Measurements from ENCODE around the gene NCKAP5. TPM values are rescaled to one million over a fixed set of nuclear protein-coding genes. Genes with fewer than 3 reads are reported as not detected.
A peak's percentile ranks its signal among the peaks of the same experiment; 100 is the strongest.

Gene NCKAP5
- total and polyA plus RNA-seq, 9 of the 15 experiments (the other 6 are each of a cell fraction or from before 2014, with no cell fraction given): not detected

DNA sequence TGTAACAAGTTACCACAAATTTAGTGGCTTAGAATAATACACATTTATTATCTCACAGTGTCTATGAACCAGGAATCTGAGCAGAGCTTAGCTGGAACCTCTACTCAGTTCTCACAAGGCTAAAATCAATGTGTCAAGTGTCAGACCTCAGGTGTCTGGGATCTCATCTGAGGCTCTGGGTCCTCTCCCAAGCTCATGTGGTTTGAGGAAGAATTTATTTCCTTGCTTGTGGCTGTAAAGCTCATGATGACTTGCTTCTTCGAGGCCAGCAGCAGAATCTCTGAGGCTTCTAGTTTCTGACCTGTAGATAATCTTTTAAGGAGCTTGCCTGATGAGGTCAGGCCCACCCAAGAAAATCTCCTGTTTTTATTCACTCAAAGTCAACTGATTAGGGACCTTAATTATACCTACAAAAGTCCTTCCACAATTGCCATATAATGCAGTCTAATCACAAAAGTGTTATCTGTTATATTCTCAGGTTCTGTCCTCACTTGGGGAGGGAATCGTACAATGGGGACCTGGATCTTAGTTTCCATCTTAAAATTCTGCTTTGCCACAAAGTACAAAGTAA lies 14.3 kb downstream of the NCKAP5 start:
- FAIRE-seq (no peak), DNase-seq (ENCODE audit: extremely low read depth in 1 of 4, low spot score in 3 of 4) (no peak), ATAC-seq (no peak)
- no peak overlapping the region for H3K9ac ChIP-seq (ENCODE audit: insufficient read depth in 1 of 2, low read depth in 2 of 2, low read length in 2 of 2)
- POLR2A ChIA-PET: no interaction called here
- BruUV-seq (replicated peaks): no TSS peak
- intact Hi-C loops (cut with micrococcal nuclease) (no loop called here), in situ Hi-C loops (cut with MboI) (no loop called here)
- no peaks in the 10 kb centered on the region for H4K20me1 ChIP-seq (replicated peaks; ENCODE audit: control insufficient read depth, insufficient read depth, low read length)
- no peaks in the 10 kb centered on the region for H3K4me1 ChIP-seq (replicated peaks in 1 of 2; ENCODE audit: control insufficient read depth in 2 of 2, insufficient read depth in 2 of 2, low read length in 2 of 2)
- H3K27me3 ChIP-seq (ENCODE audit: control insufficient read depth in 2 of 2, insufficient read depth in 2 of 2, low read length in 2 of 2): no peaks in the 10 kb centered on the region
- CTCF ChIA-PET (ENCODE audit: low intra/inter-chr PET ratio): no interaction called here
- no peaks in the 10 kb centered on the region for H3K79me2 ChIP-seq (ENCODE audit: control insufficient read depth, insufficient read depth, low read length)
- no peak overlapping the region for H3K4me3 ChIP-seq
- H3K36me3 ChIP-seq (ENCODE audit: control insufficient read depth, insufficient read depth, low read length): no peaks in the 10 kb centered on the region
- no peak overlapping the region for H2AFZ ChIP-seq (ENCODE audit: low read depth, low read length)
- no peak overlapping the region for H3K4me2 ChIP-seq (ENCODE audit: insufficient read depth, low read length)
- WGBS (ENCODE audit: insufficient coverage, low coverage, missing lambda C conversion rate): 6% methylated on average over 2 of the region's 2 CpGs
- no peak overlapping the region for H3K27ac ChIP-seq (ENCODE audit: extremely low read depth, low read depth, low read length)
- TF ChIP-seq TSC22D4 (tag; IDR thresholded peaks at IDR 0.05): no peak
- TF ChIP-seq ZNF134 (CRISPR knock-in tag; conservative IDR thresholded peaks at IDR 0.05): peak; percentile 76
- H3K9me1 ChIP-seq (ENCODE audit: control insufficient read depth, insufficient read depth, low read length): no peaks in the 10 kb centered on the region
- no peaks in the 10 kb centered on the region for H3K9me3 ChIP-seq (replicated peaks; ENCODE audit: control insufficient read depth, insufficient read depth, low read depth, low read length)

DNA sequence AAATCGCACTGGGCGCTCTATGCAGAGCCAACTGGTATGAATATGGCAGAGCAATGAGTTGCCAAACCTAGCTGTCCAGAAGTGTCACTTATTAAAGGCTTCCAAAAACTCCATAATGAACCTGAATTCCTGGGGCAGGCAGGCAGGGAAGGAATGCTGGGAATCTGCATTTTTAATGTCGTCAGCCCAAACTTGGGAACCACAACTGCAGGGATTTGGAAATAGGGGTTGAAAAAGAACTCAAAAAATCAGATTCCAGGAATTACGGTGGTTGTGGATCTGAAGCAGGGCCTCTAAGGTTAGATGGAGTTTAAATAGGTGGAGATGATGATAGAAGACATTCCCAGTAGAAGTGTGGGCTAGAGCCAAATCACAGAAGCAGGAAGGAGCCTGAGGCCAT lies 15.0 kb downstream of the NCKAP5 start:
- ChIA-PET CTCF (ENCODE audit: low intra/inter-chr PET ratio) (no interaction called here), POLR2A (no interaction called here)
- no peak overlapping the region for H3K9ac ChIP-seq (ENCODE audit: insufficient read depth in 1 of 2, low read depth in 2 of 2, low read length in 2 of 2)
- no TSS peak for BruUV-seq (replicated peaks)
- no peak for DNase-seq (ENCODE audit: extremely low read depth in 1 of 4, low spot score in 3 of 4)
- no peaks in the 10 kb centered on the region for H4K20me1 ChIP-seq (replicated peaks; ENCODE audit: control insufficient read depth, insufficient read depth, low read length)
- 4% methylated on average over 4 of the region's 4 CpGs for WGBS (ENCODE audit: insufficient coverage, low coverage, missing lambda C conversion rate)
- no peaks in the 10 kb centered on the region for H3K4me1 ChIP-seq (replicated peaks in 1 of 2; ENCODE audit: control insufficient read depth in 2 of 2, insufficient read depth in 2 of 2, low read length in 2 of 2)
- no peaks in the 10 kb centered on the region for H3K27me3 ChIP-seq (ENCODE audit: control insufficient read depth in 2 of 2, insufficient read depth in 2 of 2, low read length in 2 of 2)
- in situ Hi-C loops (cut with MboI): no loop called here
- H3K36me3 ChIP-seq (ENCODE audit: control insufficient read depth, insufficient read depth, low read length): no peaks in the 10 kb centered on the region
- H3K27ac ChIP-seq (ENCODE audit: extremely low read depth, low read depth, low read length): no peak overlapping the region
- H3K79me2 ChIP-seq (ENCODE audit: control insufficient read depth, insufficient read depth, low read length): no peaks in the 10 kb centered on the region
- intact Hi-C loops (cut with micrococcal nuclease): no loop called here
- H3K9me1 ChIP-seq (ENCODE audit: control insufficient read depth, insufficient read depth, low read length): no peaks in the 10 kb centered on the region
- H3K4me2 ChIP-seq (ENCODE audit: insufficient read depth, low read length): no peak overlapping the region
- no peak for ATAC-seq
- H3K9me3 ChIP-seq (replicated peaks; ENCODE audit: control insufficient read depth, insufficient read depth, low read depth, low read length): no peaks in the 10 kb centered on the region
- H3K4me3 ChIP-seq: no peak overlapping the region
- H2AFZ ChIP-seq (ENCODE audit: low read depth, low read length): no peak overlapping the region
- FAIRE-seq: no peak
- TF ChIP-seq CBFA2T3 (IDR thresholded peaks at IDR 0.05) (no peak), CREM (IDR thresholded peaks at IDR 0.05; ENCODE audit: low read depth) (no peak), ZNF146 (CRISPR knock-in tag; IDR thresholded peaks at IDR 0.05; ENCODE audit: unreplicated experiment) (no peak), ZNF740 (CRISPR knock-in tag; IDR thresholded peaks at IDR 0.05) (no peak), ZNF740 (tag; IDR thresholded peaks at IDR 0.05) (no peak), TBP (optimal IDR thresholded peaks at IDR 0.05; ENCODE audit: low read depth, low read length) (no peak), ZNF592 (IDR thresholded peaks at IDR 0.05) (no peak), ELK3 (CRISPR knock-in tag; IDR thresholded peaks at IDR 0.05) (no peak), GABPA (tag; conservative IDR thresholded peaks at IDR 0.05; ENCODE audit: low read depth) (no peak)

Measured in K562 (cell line).